Ishikawa (cell line): ENCODE data around the gene EPB41L4B.

Experiments
- CEBPB ChIP-seq: IDR thresholded peaks from 2 replicates; pipeline ENCODE4 v1.6.1; 2012
- CREB1 ChIP-seq: IDR thresholded peaks from 2 replicates; pipeline ENCODE4 v1.6.1; 2012; ENCODE audit warnings: low read depth
- EGR1 ChIP-seq: IDR thresholded peaks from 2 replicates; pipeline ENCODE4 v1.6.1; 2012
- EP300 ChIP-seq: IDR thresholded peaks from 2 replicates; pipeline ENCODE4 v1.6.1; 2012; ENCODE audit warnings: borderline replicate concordance
- FOXM1 ChIP-seq: IDR thresholded peaks from 2 replicates; pipeline ENCODE4 v1.6.1; 2012; ENCODE audit warnings: low read depth, borderline replicate concordance
- NFIC ChIP-seq: IDR thresholded peaks from 2 replicates; pipeline ENCODE4 v1.6.1; 2012
- RAD21 ChIP-seq: IDR thresholded peaks from 2 replicates; pipeline ENCODE4 v1.6.1; 2012; ENCODE audit warnings: low read depth
- TAF1 ChIP-seq: IDR thresholded peaks from 2 replicates; pipeline ENCODE4 v1.6.1; 2012; ENCODE audit warnings: low read depth, mild to moderate bottlenecking
- TCF12 ChIP-seq: IDR thresholded peaks from 2 replicates; pipeline ENCODE4 v1.6.1; 2012; ENCODE audit warnings: low read depth
- TEAD4 ChIP-seq: IDR thresholded peaks from 2 replicates; pipeline ENCODE4 v1.6.1; 2012
- USF1 ChIP-seq: IDR thresholded peaks from 2 replicates; pipeline ENCODE4 v1.6.1; 2012
- YY1 ChIP-seq: IDR thresholded peaks from 2 replicates; pipeline ENCODE4 v1.6.1; 2012; ENCODE audit warnings: low read depth
- ZBTB7A ChIP-seq: IDR thresholded peaks from 2 replicates; pipeline ENCODE4 v1.6.1; 2012; ENCODE audit warnings: low read depth
- TF ChIP-seq, protein P1 (sequence below): IDR thresholded peaks from 2 replicates; pipeline ENCODE4 v1.6.1; 2012
- TF ChIP-seq, protein P2 (sequence below): IDR thresholded peaks from 2 replicates; pipeline ENCODE4 v1.6.1; 2012; ENCODE audit warnings: low read depth, mild to moderate bottlenecking

EPB41L4B gene

DNA sequence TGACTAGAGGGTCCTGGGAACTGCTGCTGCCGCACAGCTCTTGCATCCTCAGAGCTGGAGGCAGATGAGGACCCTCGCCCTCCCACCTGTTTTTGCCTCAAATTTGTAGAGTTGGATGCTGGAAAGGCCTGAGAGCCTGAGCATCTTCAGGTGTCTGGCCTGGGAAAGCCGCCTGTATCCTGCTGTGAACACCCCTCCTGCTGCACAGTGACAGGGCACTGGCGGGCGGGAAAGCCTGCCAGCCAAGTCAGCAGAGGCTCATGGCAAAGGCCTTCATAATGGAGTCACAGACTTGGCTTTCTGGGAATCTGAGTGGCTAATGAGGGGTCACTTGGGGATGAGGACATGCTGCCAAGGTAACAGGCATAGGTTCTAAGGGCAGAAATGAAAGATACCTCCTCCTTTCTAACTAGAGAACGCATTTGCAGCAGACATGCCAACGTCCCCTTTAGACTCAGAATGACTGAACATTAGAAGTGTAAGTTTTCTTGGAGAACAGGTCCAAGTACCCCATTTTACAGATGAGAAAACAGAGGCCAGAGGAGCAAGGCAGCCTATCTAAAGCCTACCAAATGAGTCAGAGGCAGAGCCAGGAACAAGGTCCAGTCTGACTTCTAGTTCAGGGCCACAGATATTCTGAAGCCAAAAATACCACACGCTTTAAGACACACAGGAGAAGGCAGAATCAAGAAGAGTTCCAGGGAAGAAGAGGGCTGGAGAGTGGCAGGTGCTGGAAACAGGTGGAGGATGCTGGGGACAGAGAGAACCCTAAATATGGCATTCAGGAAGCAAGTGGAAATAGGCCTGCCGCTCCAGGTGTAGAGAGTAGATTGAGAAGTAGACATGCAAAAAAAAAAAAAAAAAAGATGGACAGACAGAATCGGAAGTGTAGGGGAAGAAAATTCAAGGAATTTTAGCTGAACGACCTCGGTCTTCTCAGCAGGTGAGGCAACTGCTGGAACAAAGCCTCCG lies 44.1 kb downstream of the EPB41L4B start:
- TF ChIP-seq ZBTB7A (no peak), YY1 (no peak), TCF12 (no peak), USF1 (no peak), FOXM1 (no peak), NFIC (no peak), TEAD4 (no peak), TAF1 (no peak), EGR1 (no peak), RAD21 (no peak), CEBPB (no peak), CREB1 (no peak), EP300 (no peak)
- TF ChIP-seq, protein P1, sequence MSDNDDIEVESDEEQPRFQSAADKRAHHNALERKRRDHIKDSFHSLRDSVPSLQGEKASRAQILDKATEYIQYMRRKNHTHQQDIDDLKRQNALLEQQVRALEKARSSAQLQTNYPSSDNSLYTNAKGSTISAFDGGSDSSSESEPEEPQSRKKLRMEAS = no peak
- TF ChIP-seq, protein P2, sequence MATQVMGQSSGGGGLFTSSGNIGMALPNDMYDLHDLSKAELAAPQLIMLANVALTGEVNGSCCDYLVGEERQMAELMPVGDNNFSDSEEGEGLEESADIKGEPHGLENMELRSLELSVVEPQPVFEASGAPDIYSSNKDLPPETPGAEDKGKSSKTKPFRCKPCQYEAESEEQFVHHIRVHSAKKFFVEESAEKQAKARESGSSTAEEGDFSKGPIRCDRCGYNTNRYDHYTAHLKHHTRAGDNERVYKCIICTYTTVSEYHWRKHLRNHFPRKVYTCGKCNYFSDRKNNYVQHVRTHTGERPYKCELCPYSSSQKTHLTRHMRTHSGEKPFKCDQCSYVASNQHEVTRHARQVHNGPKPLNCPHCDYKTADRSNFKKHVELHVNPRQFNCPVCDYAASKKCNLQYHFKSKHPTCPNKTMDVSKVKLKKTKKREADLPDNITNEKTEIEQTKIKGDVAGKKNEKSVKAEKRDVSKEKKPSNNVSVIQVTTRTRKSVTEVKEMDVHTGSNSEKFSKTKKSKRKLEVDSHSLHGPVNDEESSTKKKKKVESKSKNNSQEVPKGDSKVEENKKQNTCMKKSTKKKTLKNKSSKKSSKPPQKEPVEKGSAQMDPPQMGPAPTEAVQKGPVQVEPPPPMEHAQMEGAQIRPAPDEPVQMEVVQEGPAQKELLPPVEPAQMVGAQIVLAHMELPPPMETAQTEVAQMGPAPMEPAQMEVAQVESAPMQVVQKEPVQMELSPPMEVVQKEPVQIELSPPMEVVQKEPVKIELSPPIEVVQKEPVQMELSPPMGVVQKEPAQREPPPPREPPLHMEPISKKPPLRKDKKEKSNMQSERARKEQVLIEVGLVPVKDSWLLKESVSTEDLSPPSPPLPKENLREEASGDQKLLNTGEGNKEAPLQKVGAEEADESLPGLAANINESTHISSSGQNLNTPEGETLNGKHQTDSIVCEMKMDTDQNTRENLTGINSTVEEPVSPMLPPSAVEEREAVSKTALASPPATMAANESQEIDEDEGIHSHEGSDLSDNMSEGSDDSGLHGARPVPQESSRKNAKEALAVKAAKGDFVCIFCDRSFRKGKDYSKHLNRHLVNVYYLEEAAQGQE = no peak

DNA sequence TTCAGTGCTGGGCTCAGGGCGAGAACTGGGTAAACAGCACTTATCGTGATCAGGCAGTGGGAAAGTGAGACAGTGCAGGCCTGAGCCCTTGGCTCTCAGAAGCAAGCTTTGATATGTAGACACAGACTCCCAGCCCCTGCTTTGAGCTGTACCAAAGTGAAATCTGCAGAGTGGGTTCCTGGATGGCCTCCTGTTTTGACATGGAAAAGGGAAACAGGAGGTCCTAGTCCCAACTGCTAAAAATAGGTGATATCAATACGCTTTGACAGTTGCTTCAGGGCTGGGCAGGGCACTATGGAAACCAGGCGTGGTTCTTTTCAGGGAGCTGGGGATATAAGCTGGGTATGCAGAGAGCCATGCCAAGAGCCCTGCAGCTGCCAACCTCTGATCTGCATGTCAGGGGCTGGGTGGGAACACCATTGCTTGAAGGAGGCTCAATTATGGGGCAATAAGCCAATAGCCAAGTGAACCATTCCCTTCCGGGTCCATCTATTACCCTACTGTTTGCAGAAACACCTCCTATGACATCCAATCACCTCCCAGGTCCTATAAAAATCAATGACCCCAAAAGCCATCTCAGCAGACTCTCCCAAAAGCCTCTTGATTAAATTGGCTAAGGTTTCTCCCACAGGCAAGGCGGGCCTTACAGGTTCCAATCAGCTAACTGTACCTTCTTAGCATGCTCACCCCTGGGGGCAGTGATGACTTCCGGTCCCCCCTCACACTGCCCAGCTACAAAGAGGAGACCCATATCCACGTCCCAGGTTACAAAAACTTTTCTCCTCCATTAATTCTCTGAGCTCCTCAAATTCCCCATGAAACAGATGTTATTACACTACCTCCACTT lies 45.8 kb downstream of the EPB41L4B start:
- no peak for TF ChIP-seq CREB1
- TF ChIP-seq, protein P2 = no peak
- TF ChIP-seq TCF12 = no peak
- no peak for TF ChIP-seq RAD21
- TF ChIP-seq EP300 = no peak

DNA sequence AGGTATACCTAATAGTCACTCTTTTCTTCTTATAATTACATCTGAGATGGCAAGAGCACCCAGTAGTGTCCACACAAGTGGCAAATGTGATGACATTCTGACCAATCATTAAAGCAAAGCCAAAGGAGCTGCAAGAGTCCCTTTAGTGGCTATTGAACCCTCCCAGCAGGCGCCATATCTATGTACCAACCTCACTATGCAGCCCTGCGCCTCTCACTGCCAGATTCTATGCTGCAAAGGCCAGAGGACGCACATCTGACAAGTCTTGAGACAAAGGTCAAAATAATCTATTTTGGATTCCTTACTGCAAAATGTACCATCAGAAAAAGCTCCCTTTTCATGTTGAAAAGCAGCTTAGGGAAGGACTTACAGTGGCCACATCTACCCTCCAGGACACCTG lies 47.0 kb downstream of the EPB41L4B start:
- TF ChIP-seq YY1 = no peak
- no peak for TF ChIP-seq EGR1
- no peak for TF ChIP-seq RAD21
- no peak for TF ChIP-seq FOXM1
- no peak for TF ChIP-seq EP300
- TF ChIP-seq, protein P1 = no peak
- no peak for TF ChIP-seq ZBTB7A
- TF ChIP-seq CEBPB = no peak
- TF ChIP-seq NFIC = no peak
- TF ChIP-seq, protein P2 = no peak
- no peak for TF ChIP-seq USF1
- TF ChIP-seq CREB1 = no peak
- no peak for TF ChIP-seq TEAD4
- TF ChIP-seq TAF1 = no peak
- TF ChIP-seq TCF12 = no peak
